ENCODE results near the gene GLIPR1L1.

DNA sequence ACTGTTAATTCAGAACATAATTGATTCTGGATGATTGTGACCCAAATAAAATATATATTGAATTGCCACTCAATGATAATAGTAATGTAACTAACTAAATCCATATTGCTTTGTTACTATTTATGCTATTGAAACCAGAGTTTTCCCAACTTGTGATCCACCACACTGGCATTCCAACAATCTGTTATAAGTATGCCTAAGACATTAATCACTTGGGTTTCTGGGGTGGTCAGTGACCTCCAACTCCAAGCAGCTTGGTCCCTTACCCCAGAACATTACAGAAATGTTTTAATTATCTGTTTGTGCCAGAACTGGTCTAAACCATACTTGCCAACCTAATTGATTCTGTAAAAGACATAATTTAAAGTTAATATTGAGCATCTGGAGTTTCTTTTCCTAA, 19.0 kb upstream of the GLIPR1L1 start:
- no peak for TF ChIP-seq CTCF (IDR thresholded peaks at IDR 0.05)
- no peak for TF ChIP-seq POLR2A (IDR thresholded peaks at IDR 0.05)
